Spleen (tissue), 13 donors: ENCODE data around the gene OR2AE1. TPM values are rescaled to one million over a fixed set of nuclear protein-coding genes. Genes with fewer than 3 reads are reported as not detected.
A peak's percentile ranks its signal among the peaks of the same experiment; 100 is the strongest.

ENCODE experiments used
- DNase-seq: peaks from one replicate; pipeline ENCODE4 v3.0.0-alpha.2; 2020
- H3K27ac ChIP-seq, 8 donors: fragments of 200-600 bp; sonication (generic) in 7 of 8; 1 replicate in 4 of 8; 2 replicates in 4 of 8; pipeline versions ENCODE4 v1.5.0 to v1.8.0; 2016 to 2021; ENCODE audit warnings: inconsistent platforms in 4 of 8, mild to moderate bottlenecking in 4 of 8, moderate library complexity in 1 of 8
- H3K27me3 ChIP-seq, 7 donors: fragments of 200-600 bp; sonication (generic) in 6 of 7; replicated peaks in 1 of 7; 1 replicate in 4 of 7; 2 replicates in 3 of 7; pipeline versions ENCODE4 v1.5.0 to v1.8.0; 2016 to 2021; ENCODE audit warnings: inconsistent platforms in 3 of 7, mild to moderate bottlenecking in 1 of 7
- H3K36me3 ChIP-seq, 6 donors: fragments of 200-600 bp; sonication (generic) in 5 of 6; 1 replicate in 4 of 6; 2 replicates in 2 of 6; pipeline versions ENCODE4 v1.5.0 to v1.8.0; 2016 to 2021; ENCODE audit warnings: inconsistent platforms in 2 of 6
- H3K4me1 ChIP-seq, 6 donors: fragments of 200-600 bp; sonication (generic) in 5 of 6; 1 replicate in 3 of 6; 2 replicates in 3 of 6; pipeline versions ENCODE4 v1.5.0 to v1.8.0; 2016 to 2021; ENCODE audit warnings: inconsistent platforms in 3 of 6
- H3K4me3 ChIP-seq, 8 donors: fragments of 200-600 bp; sonication (generic) in 7 of 8; 1 replicate in 4 of 8; 2 replicates in 4 of 8; pipeline versions ENCODE4 v1.5.0 to v1.8.0; 2016 to 2021; ENCODE audit warnings: inconsistent platforms in 4 of 8, mild to moderate bottlenecking in 4 of 8, moderate library complexity in 2 of 8
- H3K9me3 ChIP-seq, 8 donors: fragments of 200-600 bp; sonication (generic) in 7 of 8; 1 replicate in 4 of 8; 2 replicates in 4 of 8; pipeline versions ENCODE4 v1.5.0 to v1.8.0; 2016 to 2021; ENCODE audit warnings: inconsistent platforms in 4 of 8
- POLR2A ChIP-seq, 3 donors: fragments of 450-650 bp; IDR thresholded peaks; one replicate each; pipeline ENCODE4 v1.5.1; 2017; ENCODE audit warnings: antibody characterized with exemption in 3 of 3, mild to moderate bottlenecking in 1 of 3
- POLR2AphosphoS5 ChIP-seq, 3 donors: sonication (generic); formaldehyde crosslinking; IDR thresholded peaks; one replicate each; pipeline ENCODE4 v1.5.1; 2017; ENCODE audit warnings: antibody characterized with exemption in 3 of 3
- WGBS, 5 donors: extraction: QIAGEN DNeasy Blood & Tissue Kit in 3 of 5; methylation state at CpG; one replicate each; pipeline versions ENCODE4 v1.1.5 to v1.1.7; 2013 to 2018; 5-methylcytosine and 5-hydroxymethylcytosine counted together
- intact Hi-C: fragments of 100-400 bp; cut with DNase I; formaldehyde crosslinking; loops from one replicate; pipeline ENCODE4 v1.15.0; 2023; ENCODE audit warnings: low total_unique reads
- long read RNA-seq, 2 donors: transcript quantifications; one replicate each; lab custom pipeline, GENCODE V29; 2026
- polyA plus RNA-seq, 3 donors: library from polyadenylated mRNA; stranded (reverse); fragments of 200-250 nt; gene quantifications; one replicate each; pipeline ENCODE4 v1.2.1, GENCODE V29; 2013
- total RNA-seq, 7 donors: library from RNA; depleted of rRNA in 3 of 7; stranded (reverse); fragments of >200 nt in 3 of 7; fragmentation: NEBNext Ultra II Directional in 4 of 7; extraction: Animal tissue kit (Norgen Biotek cat#: 25700) in 4 of 7; gene quantifications; one replicate each; pipeline versions ENCODE4 v1.1.0 to v1.2.1, GENCODE V29; 2016 to 2021
- TF ChIP-seq, protein P1 (sequence below), 11 experiments: fragments of 200-600 bp in 7 of 11; fragments of 450-650 bp in 4 of 11; sonication (generic) in 4 of 11; IDR thresholded peaks in 8 of 11; conservative IDR thresholded peaks in 3 of 11; 1 replicate in 7 of 11; 2 replicates in 4 of 11; pipeline versions ENCODE4 v1.4.0 to v1.8.0; 2016 to 2021; ENCODE audit warnings: antibody characterized with exemption in 11 of 11, inconsistent platforms in 4 of 11, mild to moderate bottlenecking in 1 of 11
- donor health status: healthy with polysubstance abuse.
- donor health status: DM: no; HTN: no; CAD: no; lungs with moderate emphysema.
- donor health status: DM: no; HTN: no; CAD: no.
- donor health status: Bipolar disorder and iron deficiency.
- donor health status: healthy.
- donor health status: DM: no; HTN: no; CAD: no.
- donor health status: DM: yes; HTN: yes; CAD: no.

Gene OR2AE1, protein sequence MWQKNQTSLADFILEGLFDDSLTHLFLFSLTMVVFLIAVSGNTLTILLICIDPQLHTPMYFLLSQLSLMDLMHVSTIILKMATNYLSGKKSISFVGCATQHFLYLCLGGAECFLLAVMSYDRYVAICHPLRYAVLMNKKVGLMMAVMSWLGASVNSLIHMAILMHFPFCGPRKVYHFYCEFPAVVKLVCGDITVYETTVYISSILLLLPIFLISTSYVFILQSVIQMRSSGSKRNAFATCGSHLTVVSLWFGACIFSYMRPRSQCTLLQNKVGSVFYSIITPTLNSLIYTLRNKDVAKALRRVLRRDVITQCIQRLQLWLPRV
- total RNA-seq (under 1 TPM in 1 of 7 donors, not detected in 6; 0.94 TPM), polyA plus RNA-seq (not detected)
- long read RNA-seq, donor 1 = 0 reads
- long read RNA-seq, donor 2 = 0 reads

DNA sequence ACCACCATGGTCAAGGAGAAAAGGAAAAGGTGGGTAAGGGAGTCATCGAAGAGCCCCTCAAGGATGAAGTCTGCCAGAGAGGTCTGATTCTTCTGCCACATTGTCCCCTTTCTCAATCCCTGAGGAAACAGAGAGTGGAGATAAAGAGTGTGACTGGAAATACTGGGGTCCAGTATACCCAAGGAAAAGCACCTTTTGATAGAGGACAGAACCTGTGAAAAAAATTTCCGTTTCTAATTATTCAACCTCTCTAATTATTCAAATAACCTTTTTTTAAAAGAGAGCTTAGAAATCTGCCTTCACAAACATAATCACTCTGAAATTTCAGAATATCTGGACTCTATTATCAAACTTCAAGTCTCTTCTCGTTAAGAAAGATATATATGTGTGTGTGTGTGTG, at the start of gene OR2AE1:
TSS of gene OR2AE1 (minus strand) at position 101 of the 400 bp plus-strand sequence. CDS start at position 101, 0 bp downstream.
- DNase-seq = no peak
- Histone ChIP-seq H3K27ac (no peak within 1 kb of the TSS), H3K4me1 (no peaks in the 10 kb centered on the region), H3K27me3 (no peaks in the 10 kb centered on the region), H3K36me3 (peaks cover 0 to 7% (median 0%) of the 10 kb centered on the region in 6 donors), H3K4me3 (no peak within 1 kb of the TSS), H3K9me3 (no peaks in the 10 kb centered on the region)
- intact Hi-C loops = no loop called here
- 83 to 91% (median 86%) methylated on average over 3 of the region's 3 CpGs for WGBS, 5 donors
- TF ChIP-seq POLR2A (IDR thresholded peaks at IDR 0.05) (no peak), POLR2AphosphoS5 (IDR thresholded peaks at IDR 0.05) (no peak)
- TF ChIP-seq, protein P1, sequence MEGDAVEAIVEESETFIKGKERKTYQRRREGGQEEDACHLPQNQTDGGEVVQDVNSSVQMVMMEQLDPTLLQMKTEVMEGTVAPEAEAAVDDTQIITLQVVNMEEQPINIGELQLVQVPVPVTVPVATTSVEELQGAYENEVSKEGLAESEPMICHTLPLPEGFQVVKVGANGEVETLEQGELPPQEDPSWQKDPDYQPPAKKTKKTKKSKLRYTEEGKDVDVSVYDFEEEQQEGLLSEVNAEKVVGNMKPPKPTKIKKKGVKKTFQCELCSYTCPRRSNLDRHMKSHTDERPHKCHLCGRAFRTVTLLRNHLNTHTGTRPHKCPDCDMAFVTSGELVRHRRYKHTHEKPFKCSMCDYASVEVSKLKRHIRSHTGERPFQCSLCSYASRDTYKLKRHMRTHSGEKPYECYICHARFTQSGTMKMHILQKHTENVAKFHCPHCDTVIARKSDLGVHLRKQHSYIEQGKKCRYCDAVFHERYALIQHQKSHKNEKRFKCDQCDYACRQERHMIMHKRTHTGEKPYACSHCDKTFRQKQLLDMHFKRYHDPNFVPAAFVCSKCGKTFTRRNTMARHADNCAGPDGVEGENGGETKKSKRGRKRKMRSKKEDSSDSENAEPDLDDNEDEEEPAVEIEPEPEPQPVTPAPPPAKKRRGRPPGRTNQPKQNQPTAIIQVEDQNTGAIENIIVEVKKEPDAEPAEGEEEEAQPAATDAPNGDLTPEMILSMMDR (IDR thresholded peaks at IDR 0.05 in 8 of 11, conservative IDR thresholded peaks at IDR 0.05 in 3 of 11) = no peak

DNA sequence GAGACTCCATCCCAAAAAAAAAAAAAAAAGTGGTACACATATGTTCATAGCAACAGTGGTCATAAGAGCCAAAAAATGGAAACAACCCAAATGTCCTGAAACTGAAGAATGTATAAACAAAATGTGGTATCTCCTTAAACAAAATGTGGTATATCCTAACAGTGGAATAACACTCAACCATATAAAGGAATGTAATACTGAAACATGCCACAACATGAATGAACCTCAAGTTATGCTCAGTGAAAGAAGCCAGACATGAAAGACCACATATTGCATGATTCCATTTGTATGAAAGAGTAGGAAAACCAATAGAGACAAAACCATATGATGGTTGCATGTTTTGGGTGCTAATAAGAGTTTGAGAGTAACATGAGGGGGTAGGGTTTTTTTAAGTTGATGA, 49.5 kb upstream of the OR2AE1 start:
- no peak overlapping the region for H3K4me3 ChIP-seq
- H3K27ac ChIP-seq = no peak overlapping the region
- intact Hi-C loops = no loop called here
- no peak for DNase-seq
- TF ChIP-seq POLR2A (IDR thresholded peaks at IDR 0.05) = no peak
- TF ChIP-seq POLR2AphosphoS5 (IDR thresholded peaks at IDR 0.05) = no peak
- TF ChIP-seq, protein P1 (IDR thresholded peaks at IDR 0.05 in 8 of 11, conservative IDR thresholded peaks at IDR 0.05 in 3 of 11) = no peak
- no peaks in the 10 kb centered on the region for H3K36me3 ChIP-seq
- peaks cover 0 to 17% (median 15%) of the 10 kb centered on the region in 6 donors for H3K4me1 ChIP-seq
- H3K27me3 ChIP-seq = peaks cover 0 to 38% (median 5%) of the 10 kb centered on the region in 7 donors
- H3K9me3 ChIP-seq = no peaks in the 10 kb centered on the region

DNA sequence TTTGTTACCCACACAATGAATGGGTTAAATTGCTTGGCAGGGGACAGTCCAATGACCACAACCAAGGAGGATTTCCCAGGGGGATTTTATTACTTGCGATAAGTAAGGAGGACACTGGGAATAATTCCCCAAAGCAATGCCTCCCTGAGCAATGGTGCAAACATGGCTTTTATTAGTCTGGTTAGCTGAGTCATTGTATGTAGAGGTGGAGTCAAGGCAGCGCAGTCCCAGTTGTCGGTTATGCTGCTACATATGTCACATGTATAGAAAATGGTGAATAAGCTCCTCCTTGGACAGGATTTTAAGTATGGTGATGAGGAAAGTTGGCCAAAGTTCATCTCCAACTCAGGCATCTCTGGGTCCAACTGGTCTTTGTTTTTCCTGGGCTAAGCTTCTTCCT, 46.4 kb upstream of the OR2AE1 start:
- TF ChIP-seq, protein P1 (IDR thresholded peaks at IDR 0.05 in 8 of 11, conservative IDR thresholded peaks at IDR 0.05 in 3 of 11) = no peak
- TF ChIP-seq POLR2A (IDR thresholded peaks at IDR 0.05) (no peak), POLR2AphosphoS5 (IDR thresholded peaks at IDR 0.05) (no peak)
- intact Hi-C loops = no loop called here
- Histone ChIP-seq H3K27me3 (peaks cover 0 to 20% (median 0%) of the 10 kb centered on the region in 7 donors), H3K36me3 (no peaks in the 10 kb centered on the region), H3K9me3 (no peaks in the 10 kb centered on the region), H3K27ac (no peak overlapping the region), H3K4me1 (peaks cover 6 to 23% (median 17%) of the 10 kb centered on the region in 6 donors), H3K4me3 (no peak overlapping the region)
- no peak for DNase-seq
- 94 to 97% (median 95%) methylated on average over 3 of the region's 3 CpGs for WGBS, 5 donors

DNA sequence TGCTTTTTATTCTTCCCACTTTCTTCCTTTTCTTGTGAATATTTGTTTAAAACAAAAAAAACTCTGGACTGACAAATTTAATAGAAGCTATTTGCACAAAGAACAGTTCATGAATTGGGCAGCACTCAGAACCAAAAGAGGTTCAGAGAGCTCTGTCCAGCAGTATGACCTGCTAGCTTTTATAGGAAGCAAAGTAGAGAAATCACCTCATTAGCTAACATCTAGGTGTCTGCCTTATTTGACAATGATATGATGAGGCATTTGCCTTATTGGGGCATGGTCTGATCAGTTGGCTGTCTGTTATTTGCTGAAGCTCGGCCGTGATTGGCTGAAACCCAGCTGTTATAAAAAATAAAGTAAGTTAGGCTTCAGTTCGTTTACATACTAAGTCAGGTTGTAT, 43.3 kb upstream of the OR2AE1 start:
- Histone ChIP-seq H3K36me3 (peaks cover 0 to 26% (median 0%) of the 10 kb centered on the region in 6 donors), H3K27me3 (no peaks in the 10 kb centered on the region), H3K4me3 (peak overlapping the region; percentile 57 to 97 (median 83)), H3K9me3 (no peaks in the 10 kb centered on the region), H3K4me1 (peaks cover 30 to 53% (median 43%) of the 10 kb centered on the region in 6 donors), H3K27ac (peak overlapping the region in 7 of 8 donors; percentile 85 to 99 (median 95))
- DNase-seq = no peak
- intact Hi-C loops = no loop called here
- 59 to 94% (median 66%) methylated on average over 3 of the region's 3 CpGs for WGBS, 5 donors
- TF ChIP-seq POLR2A (IDR thresholded peaks at IDR 0.05) (no peak), POLR2AphosphoS5 (IDR thresholded peaks at IDR 0.05) (no peak)
- TF ChIP-seq, protein P1 (IDR thresholded peaks at IDR 0.05 in 8 of 11, conservative IDR thresholded peaks at IDR 0.05 in 3 of 11) = no peak
